Fibroblast of lung (primary cell): Measurements from ENCODE around the gene PRKAG1.

Experiments
- EZH2 ChIP-seq: IDR thresholded peaks from 2 replicates; pipeline ENCODE4 v1.5.1; 2012; ENCODE audit warnings: low read length, control low read depth, mild to moderate bottlenecking; ENCODE audit errors: missing control alignments
- TF ChIP-seq, protein P1 (sequence below), 2 donors: IDR thresholded peaks in 1 of 2; conservative IDR thresholded peaks in 1 of 2; 1 replicate in 1 of 2; 2 replicates in 1 of 2; pipeline ENCODE4 v1.5.1; 2011 to 2012; ENCODE audit warnings: low read length in 2 of 2, control low read depth in 1 of 2, inconsistent platforms in 1 of 2, low read depth in 1 of 2, mild to moderate bottlenecking in 1 of 2

DNA sequence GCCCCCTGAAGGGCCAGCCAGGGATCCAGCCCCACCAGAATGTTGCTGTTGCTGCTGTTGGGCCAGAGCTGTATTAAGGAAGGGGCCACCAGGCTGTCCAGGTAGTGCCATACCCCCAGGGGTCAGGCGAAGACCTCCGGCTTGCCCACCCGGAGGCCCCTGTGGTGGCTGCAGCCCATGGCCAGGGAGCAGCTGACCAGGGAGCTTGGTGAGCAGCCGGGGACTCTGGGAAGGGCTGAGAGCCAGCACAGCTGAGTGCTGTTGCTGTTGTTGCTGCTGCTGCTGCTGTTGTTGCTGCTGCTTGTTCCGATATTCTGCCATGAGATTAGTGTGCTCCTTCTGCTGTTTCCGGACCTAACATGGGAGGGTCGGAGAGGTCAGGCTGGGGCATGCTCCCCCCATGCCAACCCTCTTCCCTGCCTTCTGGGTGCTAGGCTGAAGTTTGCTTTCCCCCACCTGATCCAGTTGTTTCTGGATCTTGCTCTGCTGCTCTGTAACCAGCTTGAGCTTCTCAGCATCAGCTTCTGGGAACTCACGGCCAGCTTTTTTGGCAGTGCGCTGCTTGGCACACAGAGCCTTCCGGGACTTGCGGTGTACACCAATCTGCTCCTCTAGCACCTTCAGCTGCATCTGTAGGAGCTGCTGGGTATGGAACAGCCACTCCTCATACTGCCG is 15.2 kb upstream of the PRKAG1 start:
- TF ChIP-seq, protein P1, sequence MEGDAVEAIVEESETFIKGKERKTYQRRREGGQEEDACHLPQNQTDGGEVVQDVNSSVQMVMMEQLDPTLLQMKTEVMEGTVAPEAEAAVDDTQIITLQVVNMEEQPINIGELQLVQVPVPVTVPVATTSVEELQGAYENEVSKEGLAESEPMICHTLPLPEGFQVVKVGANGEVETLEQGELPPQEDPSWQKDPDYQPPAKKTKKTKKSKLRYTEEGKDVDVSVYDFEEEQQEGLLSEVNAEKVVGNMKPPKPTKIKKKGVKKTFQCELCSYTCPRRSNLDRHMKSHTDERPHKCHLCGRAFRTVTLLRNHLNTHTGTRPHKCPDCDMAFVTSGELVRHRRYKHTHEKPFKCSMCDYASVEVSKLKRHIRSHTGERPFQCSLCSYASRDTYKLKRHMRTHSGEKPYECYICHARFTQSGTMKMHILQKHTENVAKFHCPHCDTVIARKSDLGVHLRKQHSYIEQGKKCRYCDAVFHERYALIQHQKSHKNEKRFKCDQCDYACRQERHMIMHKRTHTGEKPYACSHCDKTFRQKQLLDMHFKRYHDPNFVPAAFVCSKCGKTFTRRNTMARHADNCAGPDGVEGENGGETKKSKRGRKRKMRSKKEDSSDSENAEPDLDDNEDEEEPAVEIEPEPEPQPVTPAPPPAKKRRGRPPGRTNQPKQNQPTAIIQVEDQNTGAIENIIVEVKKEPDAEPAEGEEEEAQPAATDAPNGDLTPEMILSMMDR (conservative IDR thresholded peaks at IDR 0.05 in 1 of 2, IDR thresholded peaks at IDR 0.05 in 1 of 2; ENCODE audit: low read depth in 1 of 2, low read length in 2 of 2), result no peak
- no peak for TF ChIP-seq EZH2
